Progenitor cell of endocrine pancreas (in vitro differentiated cells): ENCODE data around the gene GDPD5. TPM values are rescaled to one million over a fixed set of nuclear protein-coding genes. Genes with fewer than 3 reads are reported as not detected.

Experiments used
- DNase-seq: peaks from one replicate; pipeline ENCODE4 v3.0.0; 2021; ENCODE audit warnings: low spot score; ENCODE audit not compliant: unreplicated experiment
- H3K27ac Mint-ChIP-seq: 2 replicates; pipeline ENCODE4 v1.8.0; 2021; ENCODE audit warnings: mild to moderate bottlenecking, moderate library complexity, mixed read lengths
- H3K27me3 Mint-ChIP-seq: 2 replicates; pipeline ENCODE4 v1.8.0; 2021; ENCODE audit warnings: mixed read lengths
- H3K36me3 Mint-ChIP-seq: 2 replicates; pipeline ENCODE4 v1.8.0; 2022; ENCODE audit warnings: mixed read lengths; ENCODE audit not compliant: insufficient read depth
- H3K4me1 Mint-ChIP-seq: 2 replicates; pipeline ENCODE4 v1.8.0; 2021; ENCODE audit warnings: low read depth, mixed read lengths
- H3K4me3 Mint-ChIP-seq: 2 replicates; pipeline ENCODE4 v1.8.0; 2021; ENCODE audit warnings: low read depth, mild to moderate bottlenecking, moderate library complexity, mixed read lengths
- H3K9me3 Mint-ChIP-seq: 2 replicates; pipeline ENCODE4 v1.8.0; 2021; ENCODE audit warnings: low read depth, mixed read lengths
- CTCF ChIP-seq: fragments of 200-600 bp; sonication (generic); IDR thresholded peaks from one replicate; pipeline ENCODE4 v1.5.0; 2021; ENCODE audit warnings: antibody characterized with exemption, mild to moderate bottlenecking; ENCODE audit not compliant: unreplicated experiment
- total RNA-seq: library from RNA; stranded (reverse); gene quantifications from 2 replicates; pipeline ENCODE4 v1.2.1, GENCODE V29; 2021

Gene GDPD5
- total RNA-seq, 1 donor from 2014 or later, result 32.4 TPM

GRCh38 chr11:75510004-75510722 is 15.6 kb downstream of the GDPD5 start:
- H3K27me3 Mint-ChIP-seq, result no peaks in the 10 kb centered on the region
- DNase-seq, result no peak
- H3K36me3 Mint-ChIP-seq, result no peaks in the 10 kb centered on the region
- TF ChIP-seq CTCF, result no peak
- no peak overlapping the region for H3K4me3 Mint-ChIP-seq
- no peaks in the 10 kb centered on the region for H3K9me3 Mint-ChIP-seq
- H3K27ac Mint-ChIP-seq, result no peak overlapping the region
- H3K4me1 Mint-ChIP-seq, result no peaks in the 10 kb centered on the region

DNA sequence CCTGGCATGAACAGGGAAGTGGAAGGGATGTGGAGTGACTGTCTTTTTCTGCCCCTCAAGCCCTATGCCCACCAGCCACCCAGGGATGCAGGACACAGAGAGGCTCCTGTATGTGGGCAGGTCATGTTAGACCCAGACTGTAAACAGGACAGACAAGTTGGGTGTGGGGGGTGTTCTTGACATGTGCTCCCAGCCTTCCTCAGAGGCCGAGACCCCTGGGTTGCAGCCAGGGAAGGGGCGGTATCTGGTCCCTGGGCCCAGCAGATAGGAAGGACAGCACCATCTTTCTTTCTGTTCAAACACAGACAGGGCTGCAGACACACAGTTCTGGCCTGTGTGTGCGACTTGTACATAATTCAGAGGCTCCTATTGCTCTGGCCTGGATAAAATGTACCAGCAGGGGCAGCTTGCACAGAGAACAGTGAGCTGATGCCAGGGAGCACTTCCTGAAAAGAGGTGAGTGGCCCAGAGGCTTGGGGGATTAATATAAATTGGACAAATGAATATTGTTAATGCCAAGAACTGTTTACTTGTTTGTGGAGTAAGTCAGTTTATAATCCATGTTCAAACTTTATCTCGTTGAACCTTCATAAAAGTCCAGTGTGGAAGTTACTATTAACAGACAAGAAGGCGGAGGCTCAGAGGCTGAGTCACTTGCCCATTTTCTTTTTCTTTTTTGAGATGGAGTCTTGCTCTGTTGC is 16.6 kb downstream of the GDPD5 start:
- no peaks in the 10 kb centered on the region for H3K36me3 Mint-ChIP-seq
- no peaks in the 10 kb centered on the region for H3K9me3 Mint-ChIP-seq
- H3K4me1 Mint-ChIP-seq, result no peaks in the 10 kb centered on the region
- H3K27ac Mint-ChIP-seq, result no peak overlapping the region
- TF ChIP-seq CTCF, result no peak
- H3K27me3 Mint-ChIP-seq, result no peaks in the 10 kb centered on the region
- no peak for DNase-seq
- H3K4me3 Mint-ChIP-seq, result no peak overlapping the region

DNA sequence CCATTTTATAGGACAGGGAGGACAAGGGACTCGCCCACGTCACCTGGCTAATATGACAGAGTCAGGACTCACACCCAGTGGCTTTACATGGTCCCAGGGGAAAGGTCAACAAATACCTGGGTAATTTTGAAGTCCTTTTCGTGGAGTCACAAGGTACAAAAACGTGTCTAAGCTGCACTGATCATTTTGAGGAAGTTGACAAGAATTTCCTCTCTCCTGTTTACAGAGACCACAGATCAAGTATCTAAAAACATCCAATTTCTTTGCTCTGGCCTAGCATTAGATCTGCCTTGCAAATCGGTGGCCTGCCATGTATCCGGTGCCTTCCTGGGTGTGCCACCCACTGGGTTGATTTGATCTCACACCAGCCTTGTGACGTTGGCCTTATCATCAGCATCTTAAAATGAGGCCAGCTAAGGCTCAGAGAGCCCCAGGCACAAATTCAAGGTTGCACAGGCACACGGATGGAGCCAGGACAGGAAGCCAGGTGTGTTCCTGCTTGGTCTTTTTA is 17.6 kb downstream of the GDPD5 start:
- H3K4me1 Mint-ChIP-seq, result no peaks in the 10 kb centered on the region
- no peaks in the 10 kb centered on the region for H3K9me3 Mint-ChIP-seq
- peak overlapping the region; percentile 80 for H3K27ac Mint-ChIP-seq
- no peak overlapping the region for H3K4me3 Mint-ChIP-seq
- no peak for TF ChIP-seq CTCF
- DNase-seq, result no peak
- H3K36me3 Mint-ChIP-seq, result no peaks in the 10 kb centered on the region
- H3K27me3 Mint-ChIP-seq, result no peaks in the 10 kb centered on the region

DNA sequence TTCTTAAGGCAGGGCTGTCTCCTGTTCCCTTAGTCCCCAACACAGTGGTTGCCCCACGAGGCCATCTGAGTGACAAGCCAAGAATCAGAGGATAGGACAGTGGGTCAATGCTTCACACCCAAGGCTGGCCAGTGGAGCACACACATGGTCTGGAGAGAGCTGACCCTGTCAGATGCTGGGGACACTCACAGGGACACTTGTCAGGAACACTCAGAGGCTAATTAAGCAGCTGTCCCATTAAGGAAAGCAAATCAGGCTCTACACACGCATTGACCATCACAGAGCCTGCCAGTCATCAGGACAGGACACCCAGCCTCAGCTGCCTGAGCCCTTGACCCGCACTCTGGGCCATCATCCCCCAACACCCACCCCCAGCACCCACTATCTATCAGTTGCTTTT is 18.2 kb downstream of the GDPD5 start:
- no peak overlapping the region for H3K4me3 Mint-ChIP-seq
- TF ChIP-seq CTCF, result no peak
- H3K27me3 Mint-ChIP-seq, result no peaks in the 10 kb centered on the region
- H3K9me3 Mint-ChIP-seq, result no peaks in the 10 kb centered on the region
- peak overlapping the region; percentile 80 for H3K27ac Mint-ChIP-seq
- H3K36me3 Mint-ChIP-seq, result no peaks in the 10 kb centered on the region
- H3K4me1 Mint-ChIP-seq, result no peaks in the 10 kb centered on the region
- no peak for DNase-seq

DNA sequence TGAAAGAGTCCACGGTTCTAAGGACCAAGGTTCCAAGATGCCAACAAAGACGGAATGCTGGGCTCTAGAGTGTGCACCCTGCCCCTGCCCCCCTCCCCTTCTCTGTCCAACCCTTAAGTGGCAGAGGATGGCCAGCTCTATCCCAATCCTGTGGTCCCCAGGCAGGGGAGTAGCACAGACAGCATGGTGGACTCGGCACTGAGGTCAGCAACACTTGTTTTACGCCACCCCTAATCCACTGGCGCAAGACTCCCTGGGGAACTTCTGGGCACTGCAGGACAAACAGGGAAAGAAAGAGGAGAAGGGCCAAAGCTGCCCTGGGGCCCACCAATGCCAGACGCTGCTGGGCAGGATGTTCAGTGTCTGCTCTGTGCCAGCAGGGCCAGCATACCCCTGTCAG is 18.9 kb downstream of the GDPD5 start:
- no peak for DNase-seq
- Mint-ChIP-seq H3K27ac (no peak overlapping the region), H3K27me3 (peaks cover 3% of the 10 kb centered on the region), H3K4me3 (no peak overlapping the region), H3K4me1 (no peaks in the 10 kb centered on the region), H3K9me3 (no peaks in the 10 kb centered on the region), H3K36me3 (no peaks in the 10 kb centered on the region)
- no peak for TF ChIP-seq CTCF
